Adipocyte (in vitro differentiated cells): Measurements from ENCODE around the gene CDH18.
A peak's percentile ranks its signal among the peaks of the same experiment; 100 is the strongest.

Experiments used
- DNase-seq: peaks from one replicate; pipeline ENCODE4 v3.0.0-alpha.2; 2015; ENCODE audit warnings: low read depth
- H3K27me3 ChIP-seq: replicated peaks from 2 replicates; pipeline ENCODE4 v1.7.0; 2013; ENCODE audit warnings: mild to moderate bottlenecking, low read length, moderate library complexity; ENCODE audit not compliant: control insufficient read depth, insufficient read depth
- H3K36me3 ChIP-seq: 2 replicates; pipeline ENCODE4 v1.7.0; 2013; ENCODE audit warnings: low read length, mild to moderate bottlenecking, moderate library complexity; ENCODE audit not compliant: control insufficient read depth, insufficient read depth, severe bottlenecking
- H3K4me1 ChIP-seq: 2 replicates; pipeline ENCODE4 v1.7.0; 2013; ENCODE audit warnings: mild to moderate bottlenecking, low read length, moderate library complexity; ENCODE audit not compliant: control insufficient read depth, insufficient read depth
- H3K4me3 ChIP-seq: 2 replicates; pipeline ENCODE4 v1.7.0; 2013; ENCODE audit warnings: mild to moderate bottlenecking, low read length, moderate library complexity
- H3K9ac ChIP-seq: 2 replicates; pipeline ENCODE4 v1.7.0; 2013; ENCODE audit warnings: mild to moderate bottlenecking, low read length, moderate library complexity
- H3K9me3 ChIP-seq: 2 replicates; pipeline ENCODE4 v1.7.0; 2013; ENCODE audit warnings: mild to moderate bottlenecking, low read length, moderate library complexity; ENCODE audit not compliant: control insufficient read depth

The CDH18 gene

DNA sequence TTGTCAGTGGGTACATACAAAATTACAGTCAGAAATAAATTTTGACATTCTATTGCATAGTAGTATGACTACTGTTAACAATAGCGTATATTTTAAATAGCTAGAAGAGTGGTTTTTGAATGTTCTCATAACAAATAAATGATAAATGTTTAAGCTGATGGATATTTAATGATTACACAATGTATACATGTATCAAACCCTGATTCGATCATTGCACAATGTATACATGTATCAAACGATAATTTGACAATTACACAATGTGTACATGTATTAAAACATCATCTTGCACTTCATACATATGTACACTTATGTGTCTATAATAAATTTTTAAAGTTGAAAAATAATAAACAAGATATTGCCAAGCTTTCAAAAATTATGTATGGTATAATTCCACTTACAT is 87.7 kb downstream of the CDH18 start:
- no peaks in the 10 kb centered on the region for H3K36me3 ChIP-seq
- DNase-seq, result no peak

DNA sequence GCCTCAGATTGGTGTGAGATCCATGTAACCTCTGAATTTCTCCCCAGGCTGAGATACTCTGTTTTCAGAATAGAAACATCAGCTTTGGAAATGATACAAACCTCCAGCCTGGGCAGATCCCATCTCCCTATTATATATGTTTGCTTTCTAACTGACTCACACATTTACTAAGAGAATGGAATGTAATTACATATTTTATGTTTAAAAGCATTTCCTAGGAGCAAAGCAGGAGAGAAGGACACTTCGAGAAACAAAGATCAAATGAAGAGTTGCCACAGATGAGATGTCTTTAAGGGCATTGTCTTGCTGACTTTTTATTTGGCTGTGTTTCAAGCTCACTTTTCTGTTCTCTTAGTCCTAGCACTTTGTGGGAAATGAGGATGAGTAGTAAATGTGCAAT is 96.3 kb downstream of the CDH18 start:
- Histone ChIP-seq H3K9ac (no peak overlapping the region), H3K27me3 (no peaks in the 10 kb centered on the region), H3K36me3 (no peaks in the 10 kb centered on the region), H3K4me1 (peaks cover 12% of the 10 kb centered on the region), H3K9me3 (no peaks in the 10 kb centered on the region), H3K4me3 (peak overlapping the region; percentile 6)
- DNase-seq, result peak; percentile 70

More for the DNA sequence above, 87.7 kb downstream of the CDH18 start:
- H3K9ac ChIP-seq, result no peak overlapping the region
- H3K27me3 ChIP-seq, result no peaks in the 10 kb centered on the region
- H3K9me3 ChIP-seq, result no peaks in the 10 kb centered on the region
- H3K4me1 ChIP-seq, result no peaks in the 10 kb centered on the region
- H3K4me3 ChIP-seq, result no peak overlapping the region

DNA sequence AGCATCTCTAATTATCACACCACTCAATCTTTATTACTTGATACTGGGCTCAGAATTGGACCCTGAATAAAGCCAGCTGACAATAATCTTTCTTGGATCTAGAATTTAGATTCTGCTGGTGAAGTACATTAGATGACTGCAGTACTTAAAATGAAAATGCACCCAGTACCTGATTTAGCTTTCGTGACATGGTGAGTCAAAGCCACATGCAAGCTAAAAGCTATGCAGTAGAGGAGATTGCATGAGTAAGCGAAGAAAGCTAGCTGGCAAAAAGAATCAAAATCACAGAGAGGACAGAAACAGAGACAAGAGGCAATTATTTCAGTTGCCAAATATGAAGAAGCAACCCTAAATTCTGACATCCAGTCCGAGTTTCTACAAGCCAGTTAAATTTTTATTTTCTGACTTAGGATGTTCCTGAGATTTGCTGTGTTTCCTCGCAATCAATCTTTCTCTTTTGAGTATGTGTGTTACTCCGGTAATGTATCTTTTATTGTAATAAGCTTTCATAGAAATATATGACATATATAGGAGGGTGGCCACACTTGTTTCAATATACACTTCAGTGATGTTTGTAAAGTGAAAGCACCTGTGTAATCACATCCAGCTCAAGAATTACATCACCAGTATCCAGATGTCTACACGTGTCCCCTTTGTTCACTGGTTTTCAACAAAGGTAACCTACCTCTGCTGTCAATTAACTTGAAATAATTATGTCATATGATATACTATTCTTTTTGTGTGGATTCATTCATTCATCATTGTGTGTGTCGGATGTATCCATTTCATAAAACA is 101.7 kb downstream of the CDH18 start:
- Histone ChIP-seq H3K27me3 (no peaks in the 10 kb centered on the region), H3K9ac (no peak overlapping the region), H3K9me3 (no peaks in the 10 kb centered on the region), H3K36me3 (no peaks in the 10 kb centered on the region), H3K4me3 (peak overlapping the region; percentile 67), H3K4me1 (peaks cover 15% of the 10 kb centered on the region)
- DNase-seq, result peak; percentile 86

DNA sequence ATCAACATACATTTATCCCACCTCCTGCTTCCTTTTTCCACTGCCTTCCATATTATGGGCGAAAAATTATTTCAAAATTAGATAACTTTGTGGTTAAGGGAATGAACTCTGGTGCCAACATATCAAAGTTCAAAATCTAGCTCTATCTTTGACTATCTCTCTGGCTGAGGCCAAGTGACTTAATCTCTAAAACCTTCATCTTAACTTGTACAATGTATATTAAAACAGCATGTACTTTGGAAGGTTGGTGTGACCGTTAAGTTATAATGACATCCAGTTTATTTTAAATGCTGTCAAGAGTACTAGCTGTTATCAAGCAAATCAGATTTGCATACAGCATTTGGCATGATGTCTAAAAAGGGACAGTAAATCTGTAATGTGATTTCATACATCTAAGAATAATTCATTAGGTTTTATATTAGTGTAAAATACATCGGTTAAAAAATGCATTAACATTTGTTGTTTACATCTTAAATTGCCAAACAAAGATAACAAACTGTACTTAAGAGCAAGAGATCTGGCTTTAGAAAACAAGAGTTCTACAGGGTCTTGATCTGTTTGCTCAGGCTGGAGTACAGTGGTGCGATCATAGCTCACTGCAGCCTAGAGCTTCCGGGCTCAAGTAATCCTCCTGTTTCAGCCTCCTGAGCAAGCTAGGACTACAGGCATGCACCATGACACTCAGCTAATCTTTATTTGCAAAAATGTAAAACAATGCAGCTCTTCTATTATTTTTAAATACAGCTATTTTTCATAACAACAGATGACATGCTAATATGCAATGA is 102.8 kb downstream of the CDH18 start:
- H3K27me3 ChIP-seq, result no peaks in the 10 kb centered on the region
- H3K4me1 ChIP-seq, result peaks cover 10% of the 10 kb centered on the region
- no peaks in the 10 kb centered on the region for H3K36me3 ChIP-seq
- no peak for DNase-seq
- no peaks in the 10 kb centered on the region for H3K9me3 ChIP-seq
- H3K9ac ChIP-seq, result no peak overlapping the region
- H3K4me3 ChIP-seq, result no peak overlapping the region

DNA sequence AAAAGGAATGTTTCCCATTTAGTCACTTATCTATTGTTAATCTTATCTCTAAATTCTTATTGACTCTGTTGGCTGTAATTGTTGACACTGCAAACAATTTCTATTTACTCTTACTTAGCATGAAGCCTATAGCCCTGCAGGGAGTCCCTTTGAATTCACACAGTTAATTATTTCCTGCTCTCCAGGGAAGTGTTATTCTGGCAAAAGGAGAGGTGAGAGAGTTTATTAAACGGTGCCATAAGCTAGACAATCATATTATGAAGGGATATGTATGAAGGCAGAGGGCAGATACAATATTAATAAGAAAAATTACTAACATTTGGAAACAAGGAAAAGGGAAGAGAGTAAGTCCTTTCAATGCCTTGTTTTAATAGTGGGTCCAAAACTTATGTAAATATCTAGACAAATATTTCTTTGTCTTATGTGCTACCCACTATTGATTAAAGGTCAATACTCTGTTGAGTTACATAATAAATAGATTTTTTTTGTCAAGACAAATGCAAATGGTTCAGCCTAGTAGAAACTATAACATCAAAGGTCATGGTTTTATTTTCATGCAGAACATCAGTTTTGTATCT is 107.1 kb downstream of the CDH18 start:
- Histone ChIP-seq H3K4me3 (no peak overlapping the region), H3K4me1 (peaks cover 3% of the 10 kb centered on the region), H3K27me3 (no peaks in the 10 kb centered on the region), H3K36me3 (no peaks in the 10 kb centered on the region), H3K9ac (no peak overlapping the region), H3K9me3 (no peaks in the 10 kb centered on the region)
- DNase-seq, result no peak

DNA sequence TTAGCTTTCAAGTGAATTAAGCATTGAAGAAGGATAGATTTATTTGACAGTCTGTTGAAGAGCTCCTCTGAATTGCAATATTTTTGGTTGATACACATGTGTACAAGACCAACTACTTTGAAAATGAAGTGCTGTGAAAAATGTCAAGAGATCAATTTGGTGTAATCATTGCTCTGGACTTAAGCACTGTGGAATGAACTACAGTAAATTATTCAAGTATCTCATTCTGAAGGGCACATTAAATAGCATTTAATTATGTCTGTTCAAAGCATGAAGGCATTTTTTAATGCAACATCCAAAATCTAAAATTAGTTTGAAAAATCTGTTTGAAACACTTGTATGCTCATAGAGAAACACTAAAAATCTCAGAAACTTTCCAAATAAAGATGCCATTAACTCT is 107.5 kb downstream of the CDH18 start:
- H3K36me3 ChIP-seq, result no peaks in the 10 kb centered on the region
- no peak overlapping the region for H3K9ac ChIP-seq
- H3K27me3 ChIP-seq, result no peaks in the 10 kb centered on the region
- DNase-seq, result no peak
- H3K4me1 ChIP-seq, result no peaks in the 10 kb centered on the region
- H3K9me3 ChIP-seq, result no peaks in the 10 kb centered on the region
- H3K4me3 ChIP-seq, result no peak overlapping the region

DNA sequence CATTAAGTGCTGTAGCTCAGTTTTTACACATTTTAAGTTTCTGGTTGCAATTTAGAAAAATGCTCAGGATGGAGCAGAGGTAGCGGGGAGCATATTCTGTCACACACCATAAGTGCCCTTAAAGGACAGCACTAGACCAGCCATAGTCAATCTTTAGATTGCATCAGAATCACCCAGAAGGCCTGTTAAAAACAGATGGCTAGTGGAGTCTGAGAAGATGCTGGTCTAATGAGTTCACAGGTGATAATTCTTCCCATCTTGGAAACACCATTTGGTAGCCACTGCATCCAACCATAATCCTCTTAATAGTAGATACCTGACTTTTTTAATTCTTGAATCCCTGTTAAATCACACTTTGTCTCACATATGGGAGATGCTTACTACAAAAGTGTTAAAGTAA is 113.2 kb downstream of the CDH18 start:
- no peak overlapping the region for H3K4me3 ChIP-seq
- H3K9me3 ChIP-seq, result peaks cover 5% of the 10 kb centered on the region
- no peaks in the 10 kb centered on the region for H3K27me3 ChIP-seq
- no peak for DNase-seq
- no peak overlapping the region for H3K9ac ChIP-seq
- H3K36me3 ChIP-seq, result no peaks in the 10 kb centered on the region
- H3K4me1 ChIP-seq, result no peaks in the 10 kb centered on the region

DNA sequence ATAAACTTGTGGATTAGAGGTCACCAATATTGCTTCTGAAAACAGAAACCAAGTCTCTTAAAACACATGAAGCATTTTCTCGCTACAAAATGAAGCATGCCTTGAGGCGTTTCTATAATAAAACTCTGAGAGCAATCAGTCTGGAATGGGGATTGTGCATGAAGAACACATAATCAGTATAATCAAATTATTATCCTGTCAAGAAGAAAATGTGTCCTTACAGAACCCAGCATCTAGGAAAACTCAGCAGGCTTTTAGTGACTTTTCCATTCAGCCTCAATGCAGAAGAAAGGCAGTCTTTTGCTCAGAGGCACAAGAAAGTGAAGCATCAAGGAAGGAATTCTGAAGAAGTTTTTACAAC is 121.9 kb downstream of the CDH18 start:
- Histone ChIP-seq H3K4me3 (no peak overlapping the region), H3K36me3 (no peaks in the 10 kb centered on the region), H3K9ac (no peak overlapping the region), H3K9me3 (no peaks in the 10 kb centered on the region), H3K27me3 (no peaks in the 10 kb centered on the region), H3K4me1 (no peaks in the 10 kb centered on the region)
- peak; percentile 86 for DNase-seq

DNA sequence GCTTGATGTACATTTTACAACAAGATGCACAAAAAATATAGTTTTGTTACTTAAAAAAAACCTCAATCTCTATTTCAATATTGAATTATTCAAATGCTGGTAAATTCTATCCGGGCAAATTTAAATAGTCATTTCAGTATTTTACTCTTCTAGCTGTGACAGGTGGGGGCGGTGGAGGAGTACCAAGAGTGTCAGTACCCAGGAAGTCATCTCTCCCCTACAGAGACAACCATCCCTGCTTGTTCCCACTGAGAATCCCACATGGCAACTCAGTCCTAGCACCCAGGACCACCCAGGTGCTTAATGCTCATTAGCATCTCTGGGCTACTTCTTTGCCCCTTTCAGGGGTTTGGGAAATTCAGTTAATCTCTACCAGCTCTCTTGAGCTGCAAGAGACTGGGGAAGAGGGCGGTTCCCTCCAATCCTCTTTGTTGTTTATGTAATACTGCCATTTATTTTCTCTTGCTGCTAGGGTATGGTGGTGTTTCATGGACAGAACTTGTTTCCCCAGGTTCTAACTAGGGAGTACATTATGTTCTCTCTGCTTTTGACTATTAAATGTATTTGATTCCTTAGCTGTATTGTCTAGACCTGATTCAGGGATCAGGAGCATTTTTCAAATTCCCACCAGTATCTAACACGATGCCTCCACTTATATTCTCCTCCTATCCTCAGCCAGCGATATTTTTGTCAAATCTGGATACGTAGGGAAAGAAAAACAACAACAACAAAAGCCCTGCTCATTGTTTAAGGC is 122.5 kb downstream of the CDH18 start:
- Histone ChIP-seq H3K4me3 (no peak overlapping the region), H3K4me1 (no peaks in the 10 kb centered on the region), H3K9ac (no peak overlapping the region), H3K27me3 (no peaks in the 10 kb centered on the region), H3K36me3 (no peaks in the 10 kb centered on the region), H3K9me3 (no peaks in the 10 kb centered on the region)
- no peak for DNase-seq

DNA sequence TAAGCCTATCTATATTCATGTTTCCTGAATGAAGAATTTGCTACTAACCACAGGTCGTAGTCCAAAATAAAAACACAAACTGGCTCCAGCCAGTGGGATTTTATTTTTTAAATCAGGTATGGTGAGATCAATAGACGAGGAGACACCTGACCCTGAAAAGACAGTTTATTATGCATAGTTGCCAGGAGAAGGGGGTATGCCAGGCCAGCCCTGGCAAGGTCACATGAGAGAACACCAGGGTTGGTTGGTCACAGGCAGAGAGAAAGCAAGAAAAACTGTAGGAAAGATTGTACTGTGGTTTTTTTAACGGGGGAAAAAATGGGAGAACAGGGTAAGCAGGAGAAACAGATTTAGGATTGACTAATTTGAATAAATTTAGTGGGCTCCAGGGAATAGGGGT is 125.3 kb downstream of the CDH18 start:
- no peak overlapping the region for H3K9ac ChIP-seq
- H3K36me3 ChIP-seq, result no peaks in the 10 kb centered on the region
- no peaks in the 10 kb centered on the region for H3K9me3 ChIP-seq
- no peaks in the 10 kb centered on the region for H3K4me1 ChIP-seq
- no peak for DNase-seq
- H3K4me3 ChIP-seq, result no peak overlapping the region
- H3K27me3 ChIP-seq, result no peaks in the 10 kb centered on the region

DNA sequence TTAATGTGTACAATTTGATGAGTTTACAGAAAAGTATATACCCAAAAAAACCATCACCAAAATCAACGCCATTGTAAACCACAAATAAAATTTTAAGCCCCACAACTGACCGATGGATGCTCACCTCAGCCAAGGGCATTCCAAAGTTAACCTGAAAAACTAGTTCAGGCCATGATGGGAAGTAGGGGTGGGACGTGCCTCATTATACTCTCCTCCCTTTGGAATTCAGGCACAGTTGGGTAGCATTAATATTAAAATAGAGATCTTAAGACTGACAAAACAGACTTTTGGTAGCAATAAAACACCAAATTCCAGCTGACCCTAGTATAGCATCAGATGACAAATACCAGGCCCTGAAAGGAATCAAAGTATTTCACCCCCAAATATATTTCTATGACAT is 129.0 kb downstream of the CDH18 start:
- H3K4me1 ChIP-seq, result peaks cover 10% of the 10 kb centered on the region
- no peak for DNase-seq
- H3K36me3 ChIP-seq, result no peaks in the 10 kb centered on the region
- no peaks in the 10 kb centered on the region for H3K9me3 ChIP-seq
- no peak overlapping the region for H3K9ac ChIP-seq
- no peaks in the 10 kb centered on the region for H3K27me3 ChIP-seq
- no peak overlapping the region for H3K4me3 ChIP-seq
